Epithelial cell of proximal tubule (primary cell): Measurements from ENCODE around the gene HPCAL1. TPM values are rescaled to one million over a fixed set of nuclear protein-coding genes. Genes with fewer than 3 reads are reported as not detected.
A peak's percentile ranks its signal among the peaks of the same experiment; 100 is the strongest.

ENCODE experiments used
- DNase-seq: peaks from one replicate; pipeline ENCODE4 v3.0.0-alpha.2; 2011; ENCODE audit warnings: low read depth
- H3K4me3 ChIP-seq: 2 replicates; pipeline ENCODE4 v1.5.1; 2011; ENCODE audit warnings: low read depth, mild to moderate bottlenecking, low read length
- total RNA-seq: library from RNA; depleted of rRNA; stranded (reverse); fragments of >200 nt; gene quantifications from 2 replicates; pipeline ENCODE4 v1.2.3, GENCODE V29; 2015
- TF ChIP-seq, protein P1 (sequence below): conservative IDR thresholded peaks from 2 replicates; pipeline ENCODE4 v1.5.1; 2012; ENCODE audit warnings: low read depth, mild to moderate bottlenecking, low read length

Gene HPCAL1
- total RNA-seq, 1 donor from 2014 or later: 72.3 TPM

DNA sequence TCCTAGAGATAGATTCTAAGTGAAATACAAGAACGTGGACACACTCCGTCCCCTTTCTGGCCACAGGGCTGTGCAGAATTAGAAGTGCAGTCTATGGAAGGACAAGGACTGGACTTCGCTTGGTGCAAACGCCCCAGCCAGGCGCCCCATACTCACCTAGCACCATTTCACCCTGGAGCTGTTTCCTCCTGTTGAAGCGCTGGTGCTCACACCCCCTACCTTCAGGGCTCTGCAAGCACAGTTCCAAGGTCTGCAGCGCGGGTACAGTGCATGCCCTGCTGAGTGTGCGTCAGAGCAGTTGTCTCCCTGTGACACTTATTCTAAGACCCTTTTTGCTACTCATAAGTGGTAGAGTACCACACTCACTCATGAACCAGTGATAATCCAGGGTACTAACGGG, 3.0 kb downstream of the HPCAL1 start:
- H3K4me3 ChIP-seq: peak overlapping the region; percentile 60
- TF ChIP-seq, protein P1, sequence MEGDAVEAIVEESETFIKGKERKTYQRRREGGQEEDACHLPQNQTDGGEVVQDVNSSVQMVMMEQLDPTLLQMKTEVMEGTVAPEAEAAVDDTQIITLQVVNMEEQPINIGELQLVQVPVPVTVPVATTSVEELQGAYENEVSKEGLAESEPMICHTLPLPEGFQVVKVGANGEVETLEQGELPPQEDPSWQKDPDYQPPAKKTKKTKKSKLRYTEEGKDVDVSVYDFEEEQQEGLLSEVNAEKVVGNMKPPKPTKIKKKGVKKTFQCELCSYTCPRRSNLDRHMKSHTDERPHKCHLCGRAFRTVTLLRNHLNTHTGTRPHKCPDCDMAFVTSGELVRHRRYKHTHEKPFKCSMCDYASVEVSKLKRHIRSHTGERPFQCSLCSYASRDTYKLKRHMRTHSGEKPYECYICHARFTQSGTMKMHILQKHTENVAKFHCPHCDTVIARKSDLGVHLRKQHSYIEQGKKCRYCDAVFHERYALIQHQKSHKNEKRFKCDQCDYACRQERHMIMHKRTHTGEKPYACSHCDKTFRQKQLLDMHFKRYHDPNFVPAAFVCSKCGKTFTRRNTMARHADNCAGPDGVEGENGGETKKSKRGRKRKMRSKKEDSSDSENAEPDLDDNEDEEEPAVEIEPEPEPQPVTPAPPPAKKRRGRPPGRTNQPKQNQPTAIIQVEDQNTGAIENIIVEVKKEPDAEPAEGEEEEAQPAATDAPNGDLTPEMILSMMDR: peak; percentile 59
- DNase-seq: no peak

- TF ChIP-seq, protein P1: no peak
- DNase-seq: no peak
- H3K4me3 ChIP-seq: no peak overlapping the region
These were observed 4.3 kb downstream of the HPCAL1 start for GRCh38 chr2:10306901-10307463.

GRCh38 chr2:10307561-10308156, 5.0 kb downstream of the HPCAL1 start:
- TF ChIP-seq, protein P1: no peak

GRCh38 chr2:10308866-10309265, 6.2 kb downstream of the HPCAL1 start:
- H3K4me3 ChIP-seq: no peak overlapping the region
- DNase-seq: no peak
- TF ChIP-seq, protein P1: no peak

More at GRCh38 chr2:10307561-10308156, 5.0 kb downstream of the HPCAL1 start:
- H3K4me3 ChIP-seq: no peak overlapping the region
- DNase-seq: no peak

GRCh38 chr2:10309286-10309685, 6.6 kb downstream of the HPCAL1 start:
- DNase-seq: no peak
- TF ChIP-seq, protein P1: no peak
- no peak overlapping the region for H3K4me3 ChIP-seq

DNA sequence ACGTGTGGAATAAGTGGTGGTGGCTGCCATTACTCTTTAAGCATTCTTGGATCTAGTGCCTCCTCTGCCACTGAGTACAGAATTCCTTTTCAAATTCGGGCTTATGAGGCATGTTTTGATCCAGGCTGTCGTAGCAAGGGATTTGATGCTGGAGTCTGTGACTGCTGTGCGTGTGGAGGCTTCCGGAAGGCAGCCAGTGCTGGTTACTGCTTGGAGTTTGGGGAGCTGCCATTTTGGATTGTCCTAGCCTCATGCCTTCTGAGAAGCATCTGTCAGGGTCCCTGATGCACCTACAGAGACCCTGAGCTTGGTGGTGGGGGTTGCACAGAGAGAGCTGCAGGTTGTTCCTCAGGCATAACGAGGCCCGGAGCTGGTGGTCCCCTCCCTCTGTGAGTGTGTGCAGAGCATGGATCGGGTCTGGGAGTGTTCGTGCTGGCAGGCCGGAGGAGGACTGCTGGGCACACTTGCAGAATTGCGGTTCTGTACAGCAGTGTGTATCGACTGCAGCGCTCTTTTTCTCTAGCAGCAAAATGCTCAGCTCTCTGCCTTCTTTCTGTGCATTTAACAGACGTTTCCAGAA, 7.7 kb downstream of the HPCAL1 start:
- TF ChIP-seq, protein P1: no peak
- no peak for DNase-seq
- H3K4me3 ChIP-seq: no peak overlapping the region
